HG03342 (cell line): Measurements from ENCODE around the gene CD8B.
A peak's percentile ranks its signal among the peaks of the same experiment; 100 is the strongest.

Experiments used
- ATAC-seq: cut with Tn5 transposase; IDR thresholded peaks from one replicate; pipeline ENCODE4 v1.9.1; 2021; ENCODE audit warnings: mild to moderate bottlenecking, moderate library complexity; ENCODE audit not compliant: unreplicated experiment

Gene CD8B

GRCh38 chr2:86806059-86806857 lies 55.4 kb downstream of the CD8B start:
- no peak for ATAC-seq

- ATAC-seq: no peak
These were observed 60.7 kb downstream of the CD8B start for GRCh38 chr2:86800856-86801567.

GRCh38 chr2:86794861-86795260 lies 66.8 kb downstream of the CD8B start:
- no peak for ATAC-seq

- no peak for ATAC-seq
These were observed 67.9 kb downstream of the CD8B start for GRCh38 chr2:86793752-86794151.

GRCh38 chr2:86791573-86791972 lies 70.1 kb downstream of the CD8B start:
- no peak for ATAC-seq

- ATAC-seq: no peak
These were observed 70.8 kb downstream of the CD8B start, which contains the start of gene CD8A for GRCh38 chr2:86790676-86791572. Gene CD8A (minus strand): TSS chr2:86790913. CDS start chr2:86790825, 88 bp downstream.

GRCh38 chr2:86790134-86790675 lies 71.5 kb downstream of the CD8B start:
- ATAC-seq: no peak

GRCh38 chr2:86789687-86790133 lies 72.0 kb downstream of the CD8B start:
- no peak for ATAC-seq

- ATAC-seq: no peak
These were observed 72.6 kb downstream of the CD8B start for GRCh38 chr2:86788881-86789686.

- no peak for ATAC-seq
These were observed 73.5 kb downstream of the CD8B start for GRCh38 chr2:86788165-86788564.

- no peak for ATAC-seq
These were observed 74.0 kb downstream of the CD8B start for GRCh38 chr2:86787736-86788135.

GRCh38 chr2:86786001-86786536 lies 75.6 kb downstream of the CD8B start:
- no peak for ATAC-seq

GRCh38 chr2:86785456-86785855 lies 76.2 kb downstream of the CD8B start:
- ATAC-seq: no peak

GRCh38 chr2:86783615-86784339 lies 77.9 kb downstream of the CD8B start:
- peak; percentile 90 for ATAC-seq

- no peak for ATAC-seq
These were observed 78.9 kb downstream of the CD8B start for GRCh38 chr2:86782748-86783147.

- no peak for ATAC-seq
These were observed 80.3 kb downstream of the CD8B start for GRCh38 chr2:86781363-86781762.

GRCh38 chr2:86779971-86780370 lies 81.7 kb downstream of the CD8B start:
- ATAC-seq: no peak

GRCh38 chr2:86778957-86779356 lies 82.7 kb downstream of the CD8B start:
- ATAC-seq: no peak

GRCh38 chr2:86776532-86776931 lies 85.2 kb downstream of the CD8B start:
- no peak for ATAC-seq
